Right lobe of liver (tissue), 4 donors: Measurements from ENCODE around the gene CHD2.

Experiments
- CTCF ChIP-seq, 4 donors: fragments of 200-600 bp in 3 of 4; fragments of 450-650 bp in 1 of 4; IDR thresholded peaks; one replicate each; pipeline versions ENCODE4 v1.5.1 to v1.8.0; 2016 to 2022; ENCODE audit warnings: antibody characterized with exemption in 4 of 4, mild to moderate bottlenecking in 2 of 4
- POLR2A ChIP-seq: fragments of 450-650 bp; IDR thresholded peaks from one replicate; pipeline ENCODE4 v1.6.1; 2017; ENCODE audit warnings: antibody characterized with exemption, mild to moderate bottlenecking
- donor health status: DM: no; HTN: no; CAD: no.
- donor health status: DM: no; HTN: no; CAD: no.
- donor health status: DM: no; HTN: yes; CAD: no.

- TF ChIP-seq CTCF (IDR thresholded peaks at IDR 0.05) (no peak), POLR2A (no peak)
These were observed 61.0 kb downstream of the CHD2 start for GRCh38 chr15:92960996-92961681.
